HCT116 (cell line): ENCODE measurements around the gene ADGRA1. TPM values are rescaled to one million over a fixed set of nuclear protein-coding genes. Genes with fewer than 3 reads are reported as not detected.

Source experiments
- ATAC-seq: fragments of 200-7000 bp; cut with Tn5 transposase; 2 replicates; pipeline ENCODE4 v1.9.1; 2020; ENCODE audit warnings: mild to moderate bottlenecking, moderate library complexity
- BruUV-seq: library from RNA; stranded (reverse); fragments of 400-500 nt; replicated peaks from 2 replicates; lab custom pipeline; 2021; lab: Mats Ljungman, UMichigan
- CTCF ChIA-PET: fragments of 300-600 bp; sonication (Branson Sonifier 250); formaldehyde crosslinking; loops from one replicate; lab custom pipeline; 2021; ENCODE audit warnings: antibody characterized with exemption; lab: Charles Lee
- POLR2A ChIA-PET: fragments of 300-600, 350-600 bp; sonication (Branson Sonifier 250); formaldehyde crosslinking; loops from one replicate; lab custom pipeline; 2021; ENCODE audit warnings: antibody characterized with exemption; lab: Charles Lee
- RAD21 ChIA-PET, 2 experiments: fragments of 300-600 bp; sonication (Branson Sonifier 250); formaldehyde crosslinking; loops; one replicate each; lab custom pipeline; 2023; ENCODE audit warnings: low total read pairs in 2 of 2; ENCODE audit not compliant: uncharacterized antibody in 2 of 2, unreplicated experiment in 2 of 2, low non-redundant PET in 1 of 2; lab: Charles Lee
- DNase-seq: peaks from one replicate; pipeline ENCODE4 v3.0.0-alpha.2; 2010; ENCODE audit warnings: low read depth, low spot score
- H2AFZ ChIP-seq: fragments of 200-600 bp; shearing (Covaris generic), sonication (generic); 2 replicates; pipeline ENCODE4 v1.6.1; 2017; ENCODE audit warnings: low read depth, mixed run types, mixed read lengths, antibody characterized with exemption, low read length; ENCODE audit not compliant: poor library complexity, severe bottlenecking
- H3K27ac ChIP-seq: 2 replicates; pipeline ENCODE4 v1.5.1; 2012; ENCODE audit warnings: low read depth, low read length
- H3K27me3 ChIP-seq: fragments of 200-600 bp; sonication (generic); 2 replicates; pipeline ENCODE4 v1.6.1; 2016; ENCODE audit warnings: mixed run types, low read length, mixed read lengths; ENCODE audit not compliant: insufficient read depth
- H3K36me3 ChIP-seq, 2 experiments: fragments of 200-500 bp in 1 of 2; fragments of 200-600 bp in 1 of 2; sonication (Bioruptor generic) in 1 of 2; sonication (generic) in 1 of 2; 2 replicates each; pipeline versions ENCODE4 v1.5.1 to v1.6.1; 2014 to 2016; ENCODE audit warnings: low read length in 2 of 2, inconsistent platforms in 1 of 2, mixed read lengths in 1 of 2, mixed run types in 1 of 2; ENCODE audit not compliant: insufficient read depth in 2 of 2, control insufficient read depth in 1 of 2
- H3K4me1 ChIP-seq, 2 experiments: fragments of 200-600 bp in 1 of 2; sonication (generic) in 1 of 2; 2 replicates each; pipeline versions ENCODE4 v1.5.1 to v1.6.1; 2012 to 2017; ENCODE audit warnings: low read length in 2 of 2, inconsistent platforms in 1 of 2, mild to moderate bottlenecking in 1 of 2, mixed read lengths in 1 of 2, mixed run types in 1 of 2, moderate library complexity in 1 of 2; ENCODE audit not compliant: insufficient read depth in 2 of 2, control insufficient read depth in 1 of 2
- H3K4me2 ChIP-seq: fragments of 200-600 bp; sonication (generic); 2 replicates; pipeline ENCODE4 v1.6.1; 2017; ENCODE audit warnings: mixed run types, low read length, mixed read lengths
- H3K4me3 ChIP-seq, 2 experiments: fragments of 200-600 bp in 1 of 2; sonication (generic) in 1 of 2; replicated peaks in 1 of 2; 2 replicates each; pipeline ENCODE4 v1.5.1; 2011 to 2016; ENCODE audit warnings: low read length in 2 of 2, control low read depth in 1 of 2, low read depth in 1 of 2, mild to moderate bottlenecking in 1 of 2, mixed read lengths in 1 of 2, mixed run types in 1 of 2
- H3K79me2 ChIP-seq: fragments of 200-600 bp; sonication (generic); 2 replicates; pipeline ENCODE4 v1.6.1; 2017; ENCODE audit warnings: mild to moderate bottlenecking, mixed run types, low read length, moderate library complexity, mixed read lengths; ENCODE audit not compliant: insufficient read depth
- H3K9ac ChIP-seq: fragments of 200-600 bp; sonication (generic); 2 replicates; pipeline ENCODE4 v1.6.1; 2016; ENCODE audit warnings: low read length, mixed read lengths
- H3K9me2 ChIP-seq: fragments of 200-600 bp; sonication (generic), shearing (Covaris generic); 2 replicates; pipeline ENCODE4 v1.6.1; 2017; ENCODE audit warnings: mixed run types, mild to moderate bottlenecking, moderate library complexity; ENCODE audit not compliant: insufficient read depth
- H3K9me3 ChIP-seq, 2 experiments: fragments of 200-500 bp in 1 of 2; fragments of 200-600 bp in 1 of 2; sonication (Bioruptor generic) in 1 of 2; sonication (generic) in 1 of 2; 2 replicates each; pipeline ENCODE4 v1.6.1; 2014 to 2017; ENCODE audit warnings: low read length in 2 of 2, mixed read lengths in 2 of 2, inconsistent platforms in 1 of 2, low read depth in 1 of 2, mild to moderate bottlenecking in 1 of 2, mixed run types in 1 of 2, moderate library complexity in 1 of 2; ENCODE audit not compliant: control insufficient read depth in 1 of 2, insufficient read depth in 1 of 2
- H4K20me1 ChIP-seq: fragments of 200-600 bp; sonication (generic), shearing (Covaris generic); 2 replicates; pipeline ENCODE4 v1.6.1; 2017; ENCODE audit warnings: mixed run types, mild to moderate bottlenecking, moderate library complexity; ENCODE audit not compliant: insufficient read depth
- CBX3 ChIP-seq: IDR thresholded peaks from 2 replicates; pipeline ENCODE4 v1.6.1; 2012; ENCODE audit warnings: low read depth
- CTCF ChIP-seq, 3 experiments: fragments of 200-600 bp in 1 of 3; sonication (generic) in 1 of 3; IDR thresholded peaks in 2 of 3; conservative IDR thresholded peaks in 1 of 3; 2 replicates each; pipeline ENCODE4 v1.5.1; 2012 to 2017; ENCODE audit warnings: low read depth in 2 of 3, low read length in 2 of 3, antibody characterized with exemption in 1 of 3, borderline replicate concordance in 1 of 3, control low read depth in 1 of 3, mild to moderate bottlenecking in 1 of 3, mixed read lengths in 1 of 3, mixed run types in 1 of 3, moderate library complexity in 1 of 3; ENCODE audit not compliant: insufficient read depth in 1 of 3
- EGR1 ChIP-seq: IDR thresholded peaks from 2 replicates; pipeline ENCODE4 v1.6.1; 2012; ENCODE audit warnings: low read depth
- ELF1 ChIP-seq: IDR thresholded peaks from 2 replicates; pipeline ENCODE4 v1.6.1; 2012; ENCODE audit warnings: low read depth, borderline replicate concordance
- FOSL1 ChIP-seq: IDR thresholded peaks from 2 replicates; pipeline ENCODE4 v1.6.1; 2012; ENCODE audit warnings: low read depth
- JUND ChIP-seq: IDR thresholded peaks from 2 replicates; pipeline ENCODE4 v1.6.1; 2012
- POLR2A ChIP-seq: IDR thresholded peaks from 2 replicates; pipeline ENCODE4 v1.7.0; 2011; ENCODE audit warnings: borderline replicate concordance; ENCODE audit not compliant: insufficient read depth, insufficient read length; ENCODE audit errors: extremely low read depth
- SP1 ChIP-seq: IDR thresholded peaks from 2 replicates; pipeline ENCODE4 v1.6.1; 2012; ENCODE audit warnings: low read depth
- TCF7L2 ChIP-seq: IDR thresholded peaks from 2 replicates; pipeline ENCODE4 v1.7.0; 2011; ENCODE audit warnings: borderline replicate concordance, inconsistent platforms; ENCODE audit not compliant: insufficient read depth, insufficient read length; ENCODE audit errors: extremely low read depth
- ZBTB33 ChIP-seq: IDR thresholded peaks from 2 replicates; pipeline ENCODE4 v1.6.1; 2011; ENCODE audit warnings: mild to moderate bottlenecking, low read length, moderate library complexity; ENCODE audit not compliant: insufficient replicate concordance; ENCODE audit errors: extremely low read depth
- ZNF274 ChIP-seq: fragments of 200-500 bp; sonication (Bioruptor generic); IDR thresholded peaks from 2 replicates; pipeline ENCODE4 v1.6.1; 2014; ENCODE audit warnings: mild to moderate bottlenecking, low read depth, low read length, inconsistent platforms
- intact Hi-C: fragments of 100-400 bp; cut with micrococcal nuclease; formaldehyde crosslinking; loops from 2 replicates; pipeline ENCODE4 v1.10.0; 2022
- total RNA-seq: library from RNA; stranded (reverse); gene quantifications from one replicate; pipeline ENCODE4 v1.2.1, GENCODE V29; 2021; ENCODE audit not compliant: unreplicated experiment

Gene ADGRA1
- total RNA-seq, 1 experiment from 2014 or later = not detected

GRCh38 chr10:133151543-133151972 is 63.8 kb downstream of the ADGRA1 start:
- intact Hi-C loops = no loop called here
- no peaks in the 10 kb centered on the region for H3K79me2 ChIP-seq
- ATAC-seq = no peak
- H2AFZ ChIP-seq = no peak overlapping the region
- DNase-seq = no peak
- no peak overlapping the region for H3K27ac ChIP-seq
- no peaks in the 10 kb centered on the region for H3K4me1 ChIP-seq
- no peaks in the 10 kb centered on the region for H3K9me2 ChIP-seq
- BruUV-seq = no TSS peak
- no peaks in the 10 kb centered on the region for H4K20me1 ChIP-seq
- no peak overlapping the region for H3K9ac ChIP-seq
- ChIA-PET POLR2A (no interaction called here), RAD21 (no interaction called here), CTCF (no interaction called here)
- no peak for TF ChIP-seq ZNF274
- no peak for TF ChIP-seq ZBTB33
- TF ChIP-seq EGR1 = no peak
- no peak for TF ChIP-seq POLR2A
- no peak for TF ChIP-seq ELF1
- TF ChIP-seq FOSL1 = no peak
- no peak for TF ChIP-seq CBX3
- TF ChIP-seq JUND = no peak
- no peak for TF ChIP-seq TCF7L2
- TF ChIP-seq SP1 = no peak
- TF ChIP-seq CTCF (IDR thresholded peaks at IDR 0.05 in 2 of 3, conservative IDR thresholded peaks at IDR 0.05 in 1 of 3; ENCODE audit: borderline replicate concordance in 1 of 3, insufficient read depth in 1 of 3, low read depth in 2 of 3, low read length in 2 of 3) = no peak
- H3K27me3 ChIP-seq = no peaks in the 10 kb centered on the region
- no peaks in the 10 kb centered on the region for H3K36me3 ChIP-seq
- no peak overlapping the region for H3K4me3 ChIP-seq
- no peak overlapping the region for H3K4me2 ChIP-seq
- no peaks in the 10 kb centered on the region for H3K9me3 ChIP-seq
